Peyer's patch (tissue), 4 donors: ENCODE measurements around the gene SLC9A5. TPM values are rescaled to one million over a fixed set of nuclear protein-coding genes. Genes with fewer than 3 reads are reported as not detected.

Source experiments
- DNase-seq, 3 donors: peaks; one replicate each; pipeline ENCODE4 v3.0.0-alpha.2; 2017 to 2019
- H3K27ac ChIP-seq, 4 donors: fragments of 200-600 bp; sonication (generic); one replicate each; pipeline ENCODE4 v1.5.1; 2016 to 2019
- H3K27me3 ChIP-seq, 2 donors: fragments of 200-600 bp; sonication (generic); one replicate each; pipeline ENCODE4 v1.5.1; 2019
- H3K36me3 ChIP-seq, 3 donors: fragments of 200-600 bp; sonication (generic); one replicate each; pipeline ENCODE4 v1.5.1; 2016 to 2019
- H3K4me1 ChIP-seq, 4 donors: fragments of 200-600 bp; sonication (generic); one replicate each; pipeline ENCODE4 v1.5.1; 2016 to 2019
- H3K4me3 ChIP-seq, 4 donors: fragments of 200-600 bp; sonication (generic); 1 replicate in 3 of 4; 2 replicates in 1 of 4; pipeline ENCODE4 v1.5.1; 2016 to 2019; ENCODE audit warnings: mild to moderate bottlenecking in 1 of 4
- H3K9me3 ChIP-seq, 4 donors: fragments of 200-600 bp; sonication (generic); one replicate each; pipeline ENCODE4 v1.5.1; 2016 to 2019; ENCODE audit warnings: mild to moderate bottlenecking in 1 of 4
- POLR2A ChIP-seq, 2 donors: fragments of 450-650 bp; IDR thresholded peaks; one replicate each; pipeline ENCODE4 v1.5.1; 2017; ENCODE audit warnings: antibody characterized with exemption in 2 of 2, mild to moderate bottlenecking in 2 of 2, moderate library complexity in 2 of 2
- total RNA-seq, 4 donors: library from RNA; depleted of rRNA; stranded (reverse); fragments of >200 nt; gene quantifications; one replicate each; pipeline ENCODE4 v1.1.0, GENCODE V29; 2016
- TF ChIP-seq, protein P1 (sequence below), 6 experiments: fragments of 450-650 bp in 4 of 6; fragments of 200-600 bp in 2 of 6; sonication (generic) in 1 of 6; IDR thresholded peaks; one replicate each; pipeline ENCODE4 v1.5.1; 2017 to 2019; ENCODE audit warnings: antibody characterized with exemption in 6 of 6, mild to moderate bottlenecking in 3 of 6, moderate library complexity in 1 of 6

The SLC9A5 gene
- total RNA-seq, 4 donors from 2014 or later: 1.2 to 2.2 (median 1.8) TPM

DNA sequence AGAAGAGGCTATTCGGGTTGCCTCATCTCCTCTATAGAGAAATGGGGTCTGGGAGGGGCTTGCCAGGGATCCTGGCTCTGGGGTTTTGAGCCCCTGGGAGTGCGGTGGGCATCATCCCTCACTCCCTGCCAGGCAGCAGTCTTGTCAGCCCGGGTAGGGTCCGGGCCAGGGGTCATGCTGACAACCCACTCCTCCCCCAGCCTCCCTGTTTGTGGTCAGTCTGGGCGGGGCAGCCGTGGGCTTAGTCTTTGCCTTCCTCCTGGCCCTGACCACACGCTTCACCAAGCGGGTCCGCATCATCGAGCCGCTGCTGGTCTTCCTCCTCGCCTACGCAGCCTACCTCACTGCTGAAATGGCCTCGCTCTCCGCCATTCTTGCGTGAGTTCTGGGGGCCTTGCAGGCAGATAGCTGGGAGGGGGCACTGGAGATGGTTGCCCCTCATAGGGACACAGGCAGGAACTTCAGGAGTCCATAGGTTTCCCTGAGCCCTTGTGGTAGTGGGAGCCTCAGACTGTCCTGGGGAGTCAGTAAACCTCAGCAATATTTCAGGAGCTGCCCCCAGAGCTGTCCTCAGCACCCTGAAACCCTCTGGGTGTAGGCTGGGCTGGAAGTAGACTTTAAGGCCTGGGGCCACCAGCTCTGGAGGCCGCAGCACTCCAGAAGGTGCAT, 6.9 kb downstream of the SLC9A5 start:
- DNase-seq: no peak
- no peaks in the 10 kb centered on the region for H3K36me3 ChIP-seq
- H3K4me1 ChIP-seq: no peaks in the 10 kb centered on the region
- no peaks in the 10 kb centered on the region for H3K27me3 ChIP-seq
- H3K9me3 ChIP-seq: no peaks in the 10 kb centered on the region
- no peak overlapping the region for H3K4me3 ChIP-seq
- TF ChIP-seq POLR2A (IDR thresholded peaks at IDR 0.05): no peak
- H3K27ac ChIP-seq: no peak overlapping the region

DNA sequence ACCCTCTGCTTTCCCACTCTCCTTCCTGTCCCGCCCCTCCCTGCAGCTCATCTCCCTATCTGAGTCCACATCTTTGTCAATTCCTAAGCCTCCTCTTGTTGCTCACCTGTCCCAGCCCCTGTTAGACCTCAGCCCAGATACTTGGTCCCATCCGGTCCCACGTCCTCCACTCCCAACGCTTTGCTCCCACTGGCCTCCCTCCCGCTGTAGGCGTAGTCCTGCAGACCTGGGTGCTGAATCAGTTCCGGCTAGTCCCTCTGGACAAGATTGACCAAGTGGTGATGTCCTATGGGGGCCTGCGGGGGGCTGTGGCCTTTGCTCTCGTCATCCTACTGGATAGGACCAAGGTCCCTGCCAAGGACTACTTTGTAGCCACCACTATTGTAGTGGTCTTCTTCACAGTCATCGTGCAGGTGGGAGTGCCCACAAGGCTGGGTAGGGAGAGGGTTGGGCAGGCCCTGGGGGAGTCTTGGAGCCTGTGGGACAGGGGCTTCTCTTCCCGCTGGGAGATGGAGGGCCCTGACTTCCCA, 8.0 kb downstream of the SLC9A5 start:
- Histone ChIP-seq H3K36me3 (no peaks in the 10 kb centered on the region), H3K27me3 (no peaks in the 10 kb centered on the region), H3K27ac (no peak overlapping the region), H3K4me3 (no peak overlapping the region), H3K4me1 (no peaks in the 10 kb centered on the region), H3K9me3 (no peaks in the 10 kb centered on the region)
- TF ChIP-seq POLR2A (IDR thresholded peaks at IDR 0.05): no peak
- TF ChIP-seq, protein P1, sequence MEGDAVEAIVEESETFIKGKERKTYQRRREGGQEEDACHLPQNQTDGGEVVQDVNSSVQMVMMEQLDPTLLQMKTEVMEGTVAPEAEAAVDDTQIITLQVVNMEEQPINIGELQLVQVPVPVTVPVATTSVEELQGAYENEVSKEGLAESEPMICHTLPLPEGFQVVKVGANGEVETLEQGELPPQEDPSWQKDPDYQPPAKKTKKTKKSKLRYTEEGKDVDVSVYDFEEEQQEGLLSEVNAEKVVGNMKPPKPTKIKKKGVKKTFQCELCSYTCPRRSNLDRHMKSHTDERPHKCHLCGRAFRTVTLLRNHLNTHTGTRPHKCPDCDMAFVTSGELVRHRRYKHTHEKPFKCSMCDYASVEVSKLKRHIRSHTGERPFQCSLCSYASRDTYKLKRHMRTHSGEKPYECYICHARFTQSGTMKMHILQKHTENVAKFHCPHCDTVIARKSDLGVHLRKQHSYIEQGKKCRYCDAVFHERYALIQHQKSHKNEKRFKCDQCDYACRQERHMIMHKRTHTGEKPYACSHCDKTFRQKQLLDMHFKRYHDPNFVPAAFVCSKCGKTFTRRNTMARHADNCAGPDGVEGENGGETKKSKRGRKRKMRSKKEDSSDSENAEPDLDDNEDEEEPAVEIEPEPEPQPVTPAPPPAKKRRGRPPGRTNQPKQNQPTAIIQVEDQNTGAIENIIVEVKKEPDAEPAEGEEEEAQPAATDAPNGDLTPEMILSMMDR (IDR thresholded peaks at IDR 0.05): no peak
- DNase-seq: no peak

DNA sequence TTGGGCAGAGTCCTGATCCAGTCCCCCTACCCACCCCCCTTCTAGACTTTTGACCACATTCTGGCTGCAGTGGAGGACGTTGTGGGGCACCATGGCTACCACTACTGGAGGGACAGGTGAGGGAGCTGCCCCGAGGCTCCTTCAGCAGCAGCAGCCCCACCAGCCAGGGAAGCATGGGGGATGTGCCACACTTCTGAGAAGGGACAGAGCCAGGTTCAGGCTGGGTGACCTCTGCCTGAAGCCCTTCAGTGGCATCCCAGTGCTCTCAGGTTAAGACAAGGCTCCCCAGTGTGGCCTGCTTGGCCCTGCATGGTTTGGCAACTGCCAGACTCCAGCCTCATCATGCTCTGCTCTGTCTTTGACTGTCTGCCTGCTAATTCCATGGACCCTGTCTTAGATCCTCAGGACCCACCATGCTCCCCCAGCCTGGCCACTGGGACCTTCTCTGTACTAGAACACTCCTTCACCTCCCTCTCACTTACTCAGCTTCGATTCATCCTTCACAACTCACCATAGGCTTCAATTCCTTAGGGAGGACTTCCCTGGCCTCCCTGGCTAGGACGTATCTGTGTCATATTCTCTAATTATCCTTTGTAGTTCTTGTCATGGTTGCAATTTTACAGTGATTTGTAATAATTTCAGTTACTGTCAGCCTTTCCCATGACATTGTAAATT, 8.8 kb downstream of the SLC9A5 start:
- no peaks in the 10 kb centered on the region for H3K4me1 ChIP-seq
- no peak overlapping the region for H3K27ac ChIP-seq
- no peak for TF ChIP-seq POLR2A (IDR thresholded peaks at IDR 0.05)
- TF ChIP-seq, protein P1 (IDR thresholded peaks at IDR 0.05): no peak
- H3K9me3 ChIP-seq: no peaks in the 10 kb centered on the region
- no peaks in the 10 kb centered on the region for H3K27me3 ChIP-seq
- H3K36me3 ChIP-seq: no peaks in the 10 kb centered on the region
- no peak overlapping the region for H3K4me3 ChIP-seq
- no peak for DNase-seq

DNA sequence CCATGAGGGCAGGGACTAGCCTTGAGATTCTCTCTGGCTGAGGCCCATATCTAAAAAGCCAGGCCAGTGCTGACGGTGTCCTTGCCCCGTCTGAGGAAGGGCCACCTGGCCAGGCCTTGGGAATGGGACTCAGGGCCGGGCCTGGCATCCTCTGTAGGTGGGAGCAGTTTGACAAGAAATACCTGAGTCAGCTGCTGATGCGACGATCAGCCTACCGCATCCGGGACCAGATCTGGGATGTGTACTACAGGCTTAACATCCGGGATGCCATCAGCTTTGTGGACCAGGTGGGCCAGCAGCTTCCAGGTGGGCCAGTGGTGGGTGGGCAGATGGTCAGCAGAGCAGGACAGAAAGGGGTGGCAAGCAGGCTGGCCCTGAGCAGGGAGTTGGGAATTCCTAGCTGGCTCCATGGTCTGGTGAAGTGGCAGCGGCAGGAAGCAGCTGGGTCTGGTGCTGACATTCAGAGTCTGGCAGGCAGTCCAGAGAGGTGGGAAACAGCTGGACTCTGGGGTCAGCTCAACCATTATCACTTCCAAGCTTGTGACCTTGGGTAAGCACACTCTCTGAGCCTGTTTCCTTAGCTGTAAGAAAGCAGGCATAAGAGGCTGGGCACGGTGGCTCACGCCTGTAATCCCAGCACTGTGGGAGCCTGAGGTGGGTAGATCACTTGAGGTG, 9.5 kb downstream of the SLC9A5 start:
- no peak overlapping the region for H3K27ac ChIP-seq
- no peak for TF ChIP-seq POLR2A (IDR thresholded peaks at IDR 0.05)
- TF ChIP-seq, protein P1 (IDR thresholded peaks at IDR 0.05): no peak
- H3K4me1 ChIP-seq: no peaks in the 10 kb centered on the region
- no peak for DNase-seq
- no peak overlapping the region for H3K4me3 ChIP-seq
- no peaks in the 10 kb centered on the region for H3K27me3 ChIP-seq
- H3K36me3 ChIP-seq: no peaks in the 10 kb centered on the region
- H3K9me3 ChIP-seq: no peaks in the 10 kb centered on the region

DNA sequence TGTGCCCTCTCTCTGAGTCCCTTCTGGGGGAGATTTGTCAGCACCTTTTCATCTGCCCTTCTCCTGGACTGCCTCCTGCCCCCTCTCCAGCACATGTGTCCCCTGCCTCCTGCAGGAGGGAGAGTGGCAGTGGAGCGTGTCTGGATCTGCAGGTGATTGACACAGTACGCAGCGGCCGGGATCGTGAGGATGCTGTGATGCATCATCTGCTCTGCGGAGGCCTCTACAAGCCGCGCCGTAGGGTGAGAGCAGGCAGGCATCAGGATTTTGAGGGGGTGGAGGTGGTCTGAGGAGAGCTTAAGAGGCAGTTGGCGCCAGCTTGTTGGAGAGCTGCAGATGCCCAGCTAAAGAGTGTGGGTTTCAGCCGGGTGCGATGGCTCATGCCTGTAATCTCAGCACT, 10.9 kb downstream of the SLC9A5 start:
- no peak for TF ChIP-seq POLR2A (IDR thresholded peaks at IDR 0.05)
- TF ChIP-seq, protein P1 (IDR thresholded peaks at IDR 0.05): no peak
- DNase-seq: peak in 1 of 3 donors; percentile 31
- no peaks in the 10 kb centered on the region for H3K36me3 ChIP-seq

More for the DNA sequence above, 10.9 kb downstream of the SLC9A5 start:
- no peaks in the 10 kb centered on the region for H3K27me3 ChIP-seq
- no peaks in the 10 kb centered on the region for H3K9me3 ChIP-seq
- no peak overlapping the region for H3K27ac ChIP-seq
- no peak overlapping the region for H3K4me3 ChIP-seq
- H3K4me1 ChIP-seq: no peaks in the 10 kb centered on the region
